GM12801 (cell line): Measurements from ENCODE around the gene NCOA1.

Experiments
- CTCF ChIP-seq: IDR thresholded peaks from one replicate; pipeline ENCODE4 v1.5.1; 2011; ENCODE audit warnings: control low read depth; ENCODE audit not compliant: insufficient read length; ENCODE audit errors: extremely low read depth

NCOA1 gene

DNA sequence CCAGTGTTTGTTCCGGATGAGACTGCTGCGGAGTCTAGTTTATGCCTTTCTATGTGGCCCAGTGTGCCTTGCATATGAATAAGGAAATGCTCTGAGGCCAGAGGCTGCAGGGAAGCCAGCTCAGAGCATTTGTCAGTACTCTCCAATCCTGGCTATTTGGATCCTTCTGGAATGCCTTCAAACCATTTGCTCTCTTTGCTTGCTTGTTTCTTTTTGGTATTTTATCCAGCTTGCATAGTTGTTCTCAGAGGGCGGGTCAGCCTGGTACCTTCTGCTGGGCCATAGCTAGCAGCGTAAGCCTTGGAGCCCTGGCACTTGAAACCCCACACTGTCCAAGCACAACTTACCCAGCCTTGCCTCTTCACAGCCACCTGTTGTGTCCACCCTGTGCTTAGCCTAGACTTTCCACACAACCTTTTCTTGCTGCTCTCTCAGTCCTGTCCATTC lies 322.7 kb downstream of the NCOA1 start:
- TF ChIP-seq CTCF = no peak

- no peak for TF ChIP-seq CTCF
These were observed 323.5 kb downstream of the NCOA1 start for GRCh38 chr2:24814516-24814915.

DNA sequence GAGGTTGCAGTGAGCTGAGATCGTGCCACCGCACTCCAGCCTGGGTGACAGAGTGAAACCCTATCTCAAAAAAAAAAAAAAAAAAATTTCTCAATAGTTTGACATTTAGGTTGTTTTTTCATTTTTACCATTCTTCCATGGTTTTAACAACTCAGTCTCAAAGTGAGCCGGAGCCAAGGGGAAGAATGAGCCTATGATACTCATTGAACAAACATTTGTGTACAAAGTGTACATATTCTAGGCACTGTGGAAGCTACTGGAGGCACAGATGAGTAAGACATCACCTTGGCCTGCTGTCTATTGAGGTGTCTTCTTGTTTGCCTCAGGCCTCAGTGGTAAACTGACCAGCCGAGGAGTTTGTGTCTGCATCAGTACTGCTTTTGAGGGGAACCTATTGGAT lies 324.1 kb downstream of the NCOA1 start:
- TF ChIP-seq CTCF = no peak

GRCh38 chr2:24816404-24816803 lies 325.4 kb downstream of the NCOA1 start:
- no peak for TF ChIP-seq CTCF

DNA sequence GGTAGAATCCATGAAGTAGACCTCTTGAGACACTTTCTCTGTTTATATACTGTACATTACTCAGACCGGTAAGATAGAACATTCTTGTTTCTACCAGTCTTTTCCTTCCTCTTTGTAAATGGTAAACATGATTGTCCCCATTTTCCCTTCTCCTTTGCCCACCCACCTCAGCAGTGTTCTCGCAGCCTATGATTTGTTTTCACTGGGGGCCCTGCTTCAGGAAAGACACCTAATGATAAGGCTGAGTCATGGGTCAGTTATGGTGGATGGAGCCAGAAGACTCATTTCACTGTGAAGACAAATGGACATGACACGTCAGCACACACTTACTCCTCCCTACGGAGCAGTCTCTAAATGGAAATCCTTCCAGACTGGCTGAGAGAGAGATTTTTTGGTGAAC lies 325.8 kb downstream of the NCOA1 start:
- no peak for TF ChIP-seq CTCF

- no peak for TF ChIP-seq CTCF
These were observed 327.7 kb downstream of the NCOA1 start for GRCh38 chr2:24818721-24819167.

- TF ChIP-seq CTCF = no peak
These were observed 328.6 kb downstream of the NCOA1 start for GRCh38 chr2:24819442-24820174.
